Uterus (tissue), 4 donors: ENCODE data around the gene PSMA8. TPM values are rescaled to one million over a fixed set of nuclear protein-coding genes. Genes with fewer than 3 reads are reported as not detected.

ENCODE experiments used
- DNase-seq, 2 donors: peaks; one replicate each; pipeline ENCODE4 v3.0.0-alpha.2; 2019 to 2020
- H3K27ac ChIP-seq, 2 donors: fragments of 200-600 bp; sonication (generic); 1 replicate in 1 of 2; 2 replicates in 1 of 2; pipeline ENCODE4 v1.5.1; 2016 to 2018
- H3K27me3 ChIP-seq, 2 donors: fragments of 200-600 bp; sonication (generic); one replicate each; pipeline ENCODE4 v1.5.1; 2018 to 2019; ENCODE audit warnings: control low read depth in 1 of 2
- H3K36me3 ChIP-seq, 2 donors: fragments of 200-600 bp; sonication (generic); one replicate each; pipeline ENCODE4 v1.5.1; 2019; ENCODE audit warnings: control low read depth in 1 of 2
- H3K4me1 ChIP-seq, 2 donors: fragments of 200-600 bp; sonication (generic); one replicate each; pipeline ENCODE4 v1.5.1; 2018 to 2019; ENCODE audit warnings: control low read depth in 1 of 2
- H3K4me3 ChIP-seq, 2 donors: fragments of 200-600 bp; sonication (generic); 1 replicate in 1 of 2; 2 replicates in 1 of 2; pipeline ENCODE4 v1.5.1; 2018 to 2019; ENCODE audit warnings: mild to moderate bottlenecking in 1 of 2
- H3K9me3 ChIP-seq, 2 donors: fragments of 200-600 bp; sonication (generic); one replicate each; pipeline ENCODE4 v1.5.1; 2019; ENCODE audit warnings: control low read depth in 1 of 2
- CTCF ChIP-seq, 4 experiments: fragments of 200-600 bp in 2 of 4; fragments of 450-650 bp in 2 of 4; sonication (generic) in 2 of 4; IDR thresholded peaks; one replicate each; pipeline ENCODE4 v1.5.1; 2016 to 2019; ENCODE audit warnings: antibody characterized with exemption in 4 of 4, mild to moderate bottlenecking in 2 of 4, moderate library complexity in 1 of 4
- POLR2A ChIP-seq, 2 donors: fragments of 450-650 bp; IDR thresholded peaks; one replicate each; pipeline ENCODE4 v1.6.1; 2016; ENCODE audit warnings: antibody characterized with exemption in 2 of 2, mild to moderate bottlenecking in 1 of 2, moderate library complexity in 1 of 2
- intact Hi-C: fragments of 100-400 bp; cut with DNase I; formaldehyde crosslinking; loops from one replicate; pipeline ENCODE4 v1.15.1; 2023; ENCODE audit warnings: low total_unique reads
- total RNA-seq, 4 donors: library from RNA; depleted of rRNA in 3 of 4; stranded (reverse); fragments of >200 nt in 3 of 4; gene quantifications; one replicate each; pipeline versions ENCODE4 v1.1.0 to v1.2.4, GENCODE V29; 2014 to 2023
- donor health status: DM: yes; HTN: yes; CAD: no.

PSMA8 gene
- total RNA-seq, result not detected

DNA sequence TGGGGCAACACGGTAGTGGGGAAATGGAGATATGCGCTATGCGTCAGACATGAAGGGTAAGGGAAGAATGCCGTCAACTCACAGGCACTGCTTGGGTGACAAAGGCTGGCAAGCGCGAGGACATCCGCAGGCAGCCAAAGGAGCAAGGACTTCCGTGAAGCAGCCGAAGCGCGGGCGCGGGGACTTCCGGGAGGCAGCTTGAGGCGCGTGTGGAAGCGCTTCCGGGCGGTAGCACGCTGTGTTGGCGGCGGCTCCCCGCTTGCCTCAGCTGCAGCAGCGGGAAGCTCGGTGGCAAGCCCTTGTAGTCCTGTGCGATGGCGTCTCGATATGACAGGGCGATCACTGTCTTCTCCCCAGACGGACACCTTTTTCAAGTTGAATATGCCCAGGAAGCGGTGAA, at the start of gene PSMA8:
TSS of gene PSMA8 (plus strand) at position 218 of the 400 bp plus-strand sequence. CDS start at position 315, 97 bp downstream.
- intact Hi-C loops, result no loop called here
- Histone ChIP-seq H3K9me3 (no peaks in the 10 kb centered on the region), H3K27me3 (no peaks in the 10 kb centered on the region), H3K4me3 (no peak within 1 kb of the TSS), H3K4me1 (no peaks in the 10 kb centered on the region), H3K36me3 (no peaks in the 10 kb centered on the region), H3K27ac (no peak within 1 kb of the TSS)
- DNase-seq, result no peak
- TF ChIP-seq POLR2A (IDR thresholded peaks at IDR 0.05) (no peak), CTCF (IDR thresholded peaks at IDR 0.05) (no peak)

DNA sequence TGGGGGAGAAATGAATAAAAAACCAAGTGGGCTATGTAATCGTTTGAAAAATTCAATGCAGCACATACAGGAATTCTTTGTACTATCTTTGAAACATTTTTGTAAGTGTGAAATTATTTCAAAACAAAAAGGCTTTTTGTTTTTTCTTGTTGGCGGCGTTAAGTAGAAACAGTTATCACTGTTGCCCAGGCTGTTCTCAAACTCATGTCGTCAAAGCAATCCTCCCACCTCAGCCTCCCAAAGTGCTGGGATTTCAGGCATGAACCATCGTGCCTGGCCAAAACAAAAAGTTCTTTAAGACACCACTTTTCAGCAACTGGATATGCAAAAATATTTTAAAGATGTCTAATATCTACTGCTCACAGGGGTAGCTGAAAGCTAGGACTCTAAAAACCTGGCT, 48.6 kb upstream of the PSMA8 start:
- Histone ChIP-seq H3K9me3 (no peaks in the 10 kb centered on the region), H3K4me1 (peaks cover 8 to 13% of the 10 kb centered on the region in 2 donors), H3K27me3 (no peaks in the 10 kb centered on the region), H3K4me3 (no peak overlapping the region), H3K36me3 (no peaks in the 10 kb centered on the region), H3K27ac (no peak overlapping the region)
- no peak for DNase-seq
- intact Hi-C loops, result no loop called here
- TF ChIP-seq CTCF (IDR thresholded peaks at IDR 0.05), result no peak
- no peak for TF ChIP-seq POLR2A (IDR thresholded peaks at IDR 0.05)

DNA sequence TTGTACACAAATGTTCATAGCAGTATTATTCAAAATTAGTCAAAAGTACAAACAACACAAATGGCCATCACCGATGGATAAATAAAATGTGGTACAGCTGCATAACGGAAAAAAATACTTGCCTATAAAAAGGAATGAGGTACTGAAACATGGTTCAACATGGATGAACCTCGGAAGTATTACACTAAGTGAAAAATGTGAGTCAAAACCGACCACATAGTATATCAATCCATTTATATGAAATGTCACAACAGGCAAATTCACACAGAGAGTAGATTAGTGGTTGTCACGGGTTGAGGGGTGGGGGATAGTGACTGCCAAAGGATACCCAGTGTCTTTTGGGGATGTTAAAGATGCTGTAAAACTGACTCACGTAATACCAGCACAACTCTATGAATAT, 46.7 kb upstream of the PSMA8 start:
- H3K4me1 ChIP-seq, result peaks cover 8 to 13% of the 10 kb centered on the region in 2 donors
- H3K9me3 ChIP-seq, result no peaks in the 10 kb centered on the region
- TF ChIP-seq POLR2A (IDR thresholded peaks at IDR 0.05) (no peak), CTCF (IDR thresholded peaks at IDR 0.05) (no peak)
- H3K27ac ChIP-seq, result no peak overlapping the region
- no peak for DNase-seq
- H3K36me3 ChIP-seq, result no peaks in the 10 kb centered on the region
- H3K27me3 ChIP-seq, result no peaks in the 10 kb centered on the region
- no peak overlapping the region for H3K4me3 ChIP-seq
- intact Hi-C loops, result no loop called here

- DNase-seq, result no peak
- intact Hi-C loops, result no loop called here
- Histone ChIP-seq H3K36me3 (no peaks in the 10 kb centered on the region), H3K27me3 (no peaks in the 10 kb centered on the region), H3K27ac (peak overlapping the region in 1 of 2 donors; percentile 21), H3K9me3 (no peaks in the 10 kb centered on the region), H3K4me1 (peaks cover 8 to 13% of the 10 kb centered on the region in 2 donors), H3K4me3 (peak overlapping the region; percentile 68 to 77)
- TF ChIP-seq POLR2A (IDR thresholded peaks at IDR 0.05) (no peak), CTCF (IDR thresholded peaks at IDR 0.05) (no peak)
These were observed 45.2 kb upstream of the PSMA8 start for GRCh38 chr18:26088487-26088886.

DNA sequence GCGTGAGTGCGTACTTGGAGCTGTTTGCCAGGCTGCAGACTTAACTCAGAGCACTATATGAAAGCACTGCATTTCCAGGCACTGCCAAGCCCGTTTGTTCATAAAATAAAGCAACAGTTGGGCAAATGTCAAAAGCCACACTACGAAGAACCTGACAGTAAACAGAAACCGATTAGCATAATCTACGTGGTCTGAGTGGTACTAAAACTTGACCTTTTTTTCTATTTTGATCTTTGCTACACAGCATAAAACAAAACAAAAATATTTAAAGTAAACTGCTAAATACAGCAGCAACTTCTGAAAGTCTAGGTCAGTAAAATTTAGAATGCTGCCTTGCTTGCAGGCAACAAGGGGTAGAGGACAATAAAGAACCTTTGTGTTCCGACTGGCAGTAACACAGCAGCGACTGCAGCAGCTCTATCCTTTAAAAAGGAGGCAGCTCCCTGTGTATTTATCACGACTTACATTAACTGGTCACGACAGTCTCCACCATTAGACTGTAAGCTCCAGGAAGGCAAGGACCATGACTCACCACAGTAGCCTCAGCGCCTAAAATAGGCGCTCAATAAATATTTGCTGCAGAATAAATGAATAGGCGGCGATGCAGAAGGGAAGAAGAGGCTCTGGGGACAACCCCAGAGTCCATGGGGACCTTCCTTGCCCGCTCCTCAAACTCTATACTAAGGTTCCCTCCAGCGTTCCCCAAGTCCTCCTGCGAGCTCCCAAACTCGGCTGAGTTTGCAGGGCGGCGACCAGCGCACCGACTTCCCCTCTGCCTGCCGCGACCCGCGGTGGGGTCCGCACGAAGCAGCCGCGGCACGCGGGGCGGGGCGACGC, 44.2 kb upstream of the PSMA8 start:
- no peak for DNase-seq
- peaks cover 8 to 13% of the 10 kb centered on the region in 2 donors for H3K4me1 ChIP-seq
- intact Hi-C loops, result no loop called here
- no peaks in the 10 kb centered on the region for H3K27me3 ChIP-seq
- no peaks in the 10 kb centered on the region for H3K36me3 ChIP-seq
- no peaks in the 10 kb centered on the region for H3K9me3 ChIP-seq
- TF ChIP-seq CTCF (IDR thresholded peaks at IDR 0.05) (no peak), POLR2A (IDR thresholded peaks at IDR 0.05) (no peak)
- peak overlapping the region; percentile 68 to 77 for H3K4me3 ChIP-seq
- peak overlapping the region; percentile 85 to 97 for H3K27ac ChIP-seq
